MM.1S (cell line): ENCODE data around the gene GALC.

Source experiments
- EZH2 ChIP-seq: fragments of 300-600 bp; sonication (generic); optimal IDR thresholded peaks from 2 replicates; pipeline ENCODE3; 2017; ENCODE audit warnings: low read depth, mild to moderate bottlenecking, antibody characterized with exemption, low read length, mixed read lengths
- EZH2phosphoT487 ChIP-seq: fragments of 300-600 bp; sonication (generic); IDR thresholded peaks from 2 replicates; pipeline ENCODE4 v1.6.1; 2018; ENCODE audit warnings: antibody characterized with exemption, low read length
- TF ChIP-seq, protein P1 (sequence below): fragments of 300-600 bp; sonication (generic); IDR thresholded peaks from 2 replicates; pipeline ENCODE4 v1.5.1; 2016; ENCODE audit warnings: antibody characterized with exemption, low read length, mixed read lengths

DNA sequence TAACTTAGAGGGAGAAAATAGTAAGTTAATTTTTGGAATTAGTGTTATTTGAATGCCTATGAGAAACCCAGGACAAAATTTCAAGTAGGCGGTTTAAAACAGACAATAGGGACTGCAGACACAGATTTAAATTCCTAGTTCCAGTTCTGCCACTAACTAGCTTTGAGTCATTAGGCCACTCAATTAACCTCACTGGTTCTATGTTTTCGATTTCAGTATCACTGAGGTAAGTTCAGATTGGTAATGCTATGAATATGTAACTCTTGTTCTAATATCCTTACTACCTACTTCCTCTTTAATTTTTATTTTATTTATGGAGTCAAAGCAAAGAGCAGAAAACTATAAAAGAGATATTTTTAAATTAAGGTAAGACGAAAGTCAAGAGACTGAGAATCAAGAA lies 52.6 kb downstream of the GALC start:
- TF ChIP-seq, protein P1, sequence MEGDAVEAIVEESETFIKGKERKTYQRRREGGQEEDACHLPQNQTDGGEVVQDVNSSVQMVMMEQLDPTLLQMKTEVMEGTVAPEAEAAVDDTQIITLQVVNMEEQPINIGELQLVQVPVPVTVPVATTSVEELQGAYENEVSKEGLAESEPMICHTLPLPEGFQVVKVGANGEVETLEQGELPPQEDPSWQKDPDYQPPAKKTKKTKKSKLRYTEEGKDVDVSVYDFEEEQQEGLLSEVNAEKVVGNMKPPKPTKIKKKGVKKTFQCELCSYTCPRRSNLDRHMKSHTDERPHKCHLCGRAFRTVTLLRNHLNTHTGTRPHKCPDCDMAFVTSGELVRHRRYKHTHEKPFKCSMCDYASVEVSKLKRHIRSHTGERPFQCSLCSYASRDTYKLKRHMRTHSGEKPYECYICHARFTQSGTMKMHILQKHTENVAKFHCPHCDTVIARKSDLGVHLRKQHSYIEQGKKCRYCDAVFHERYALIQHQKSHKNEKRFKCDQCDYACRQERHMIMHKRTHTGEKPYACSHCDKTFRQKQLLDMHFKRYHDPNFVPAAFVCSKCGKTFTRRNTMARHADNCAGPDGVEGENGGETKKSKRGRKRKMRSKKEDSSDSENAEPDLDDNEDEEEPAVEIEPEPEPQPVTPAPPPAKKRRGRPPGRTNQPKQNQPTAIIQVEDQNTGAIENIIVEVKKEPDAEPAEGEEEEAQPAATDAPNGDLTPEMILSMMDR, result no peak
- TF ChIP-seq EZH2phosphoT487 (no peak), EZH2 (no peak)
